ENCODE results near the gene NKX2-2. TPM values are rescaled to one million over a fixed set of nuclear protein-coding genes. Genes with fewer than 3 reads are reported as not detected.

NKX2-2 gene
- not detected in 2 replicates for total RNA-seq (2022)
- percentile 14 among the genes with signal in this experiment for Bru-seq, nascent RNA
- BruChase-seq, experiment 1, labeled RNA remaining after a 2-hour chase, result percentile 15 among the genes with signal in this experiment
- BruChase-seq, experiment 2, labeled RNA remaining after a 6-hour chase, result percentile 16 among the genes with signal in this experiment
- long read RNA-seq, result 0 reads

DNA sequence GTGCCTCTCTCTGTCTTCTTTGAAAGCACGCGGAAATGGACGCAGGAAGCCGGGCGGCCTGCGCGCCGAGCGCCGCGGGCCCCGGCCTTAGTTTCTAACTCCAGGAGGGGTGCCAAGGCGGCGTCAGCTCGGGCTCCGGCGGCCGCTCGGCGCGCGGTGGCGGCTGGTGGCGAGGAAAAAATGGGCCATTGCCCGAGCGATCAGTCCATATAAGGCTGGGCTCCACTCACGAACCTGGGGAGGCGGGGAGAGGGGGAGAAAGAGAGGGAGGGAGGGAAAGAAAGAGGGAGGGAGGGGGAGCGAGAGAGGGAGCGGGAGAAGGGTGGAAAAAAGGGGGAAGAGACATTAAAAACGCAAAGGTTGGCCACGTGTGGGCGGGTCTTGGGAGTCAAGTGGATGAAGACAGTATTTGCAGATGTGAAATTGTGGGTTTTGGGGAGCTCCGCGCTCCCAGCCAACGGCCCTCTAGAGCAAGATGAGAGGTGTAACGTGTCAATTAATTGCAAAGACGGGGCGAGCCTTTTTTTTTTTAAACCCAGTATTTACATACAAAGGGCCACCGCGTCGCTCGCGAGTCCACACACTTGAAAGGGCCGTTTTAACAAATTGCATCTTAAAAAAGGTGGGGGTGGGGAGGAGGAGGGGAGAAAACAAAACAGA, at the start of gene NKX2-2:
Gene NKX2-2, minus strand, starts transcription at position 184 of the 660 bp plus-strand sequence. CDS start 395 bp downstream, outside the sequence.
- no peak within 1 kb of the TSS for H3K27ac Mint-ChIP-seq (ENCODE audit: unreplicated experiment)

DNA sequence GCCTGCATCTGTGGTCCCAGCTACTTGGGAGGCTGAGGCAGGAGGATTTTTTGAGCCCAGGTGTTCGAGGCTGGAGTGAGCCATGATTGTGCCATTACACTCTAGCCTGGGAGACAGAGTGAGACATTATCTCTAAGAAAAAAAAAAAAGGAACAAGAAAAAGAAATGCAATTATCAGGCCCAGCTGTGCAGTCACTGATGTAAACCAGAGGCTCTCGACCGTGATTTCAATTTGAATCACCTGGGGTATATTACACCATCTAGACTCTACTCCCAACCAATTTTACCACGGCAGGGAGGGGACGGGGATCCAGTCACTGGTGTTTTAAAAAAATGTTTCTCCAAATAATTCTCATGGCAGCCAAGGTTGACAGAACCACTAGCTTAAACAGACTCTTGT, 48.8 kb upstream of the NKX2-2 start:
- H3K4me1 Mint-ChIP-seq (ENCODE audit: low read depth, unreplicated experiment), result no peaks in the 10 kb centered on the region
- H3K27me3 ChIP-seq (replicated peaks; ENCODE audit: control insufficient read depth, insufficient read depth, low read length), result no peaks in the 10 kb centered on the region; the same call in 1 of the 2 replicates
- ChIA-PET CTCF (no interaction called here), POLR2A (no interaction called here)
- H3K9me3 ChIP-seq, result no peaks in the 10 kb centered on the region
- no peaks in the 10 kb centered on the region for H3K36me3 Mint-ChIP-seq (ENCODE audit: insufficient read depth, unreplicated experiment)
- H3K4me3 Mint-ChIP-seq (ENCODE audit: unreplicated experiment), result no peak overlapping the region
- no peaks in the 10 kb centered on the region for H3K9me3 Mint-ChIP-seq (ENCODE audit: unreplicated experiment)
- intact Hi-C loops (cut with micrococcal nuclease; ENCODE audit: unreplicated experiment), result no loop called here
- peaks cover 27% of the 10 kb centered on the region for H3K27me3 Mint-ChIP-seq (ENCODE audit: insufficient read depth, unreplicated experiment)
- H3K27ac Mint-ChIP-seq (ENCODE audit: unreplicated experiment), result no peak overlapping the region
- H3K4me3 ChIP-seq (ENCODE audit: low read depth, low read length), result no peak overlapping the region
- H3K36me3 ChIP-seq (ENCODE audit: control insufficient read depth, insufficient read depth, low read length), result no peaks in the 10 kb centered on the region
- BruUV-seq (replicated peaks), result no TSS peak
- H3K4me1 ChIP-seq, result no peaks in the 10 kb centered on the region
- TF ChIP-seq, protein P1, sequence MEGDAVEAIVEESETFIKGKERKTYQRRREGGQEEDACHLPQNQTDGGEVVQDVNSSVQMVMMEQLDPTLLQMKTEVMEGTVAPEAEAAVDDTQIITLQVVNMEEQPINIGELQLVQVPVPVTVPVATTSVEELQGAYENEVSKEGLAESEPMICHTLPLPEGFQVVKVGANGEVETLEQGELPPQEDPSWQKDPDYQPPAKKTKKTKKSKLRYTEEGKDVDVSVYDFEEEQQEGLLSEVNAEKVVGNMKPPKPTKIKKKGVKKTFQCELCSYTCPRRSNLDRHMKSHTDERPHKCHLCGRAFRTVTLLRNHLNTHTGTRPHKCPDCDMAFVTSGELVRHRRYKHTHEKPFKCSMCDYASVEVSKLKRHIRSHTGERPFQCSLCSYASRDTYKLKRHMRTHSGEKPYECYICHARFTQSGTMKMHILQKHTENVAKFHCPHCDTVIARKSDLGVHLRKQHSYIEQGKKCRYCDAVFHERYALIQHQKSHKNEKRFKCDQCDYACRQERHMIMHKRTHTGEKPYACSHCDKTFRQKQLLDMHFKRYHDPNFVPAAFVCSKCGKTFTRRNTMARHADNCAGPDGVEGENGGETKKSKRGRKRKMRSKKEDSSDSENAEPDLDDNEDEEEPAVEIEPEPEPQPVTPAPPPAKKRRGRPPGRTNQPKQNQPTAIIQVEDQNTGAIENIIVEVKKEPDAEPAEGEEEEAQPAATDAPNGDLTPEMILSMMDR (IDR thresholded peaks at IDR 0.05; ENCODE audit: insufficient read depth in 1 of 2, low read depth in 1 of 2, low read length in 1 of 2, severe bottlenecking in 1 of 2, unreplicated experiment in 1 of 2), result no peak
- no peak for DNase-seq

More for the DNA sequence above, at the start of gene NKX2-2:
- BruUV-seq (replicated peaks), result no TSS peak
- Histone ChIP-seq H3K27me3 (replicated peaks; ENCODE audit: control insufficient read depth, insufficient read depth, low read length) (no peaks in the 10 kb centered on the region; the same call in 1 of the 2 replicates), H3K4me1 (no peaks in the 10 kb centered on the region), H3K9me3 (no peaks in the 10 kb centered on the region; the same call in 1 of the 2 replicates), H3K36me3 (ENCODE audit: control insufficient read depth, insufficient read depth, low read length) (no peaks in the 10 kb centered on the region), H3K4me3 (ENCODE audit: low read depth, low read length) (peak within 1 kb of the TSS; percentile 22)
- H3K36me3 Mint-ChIP-seq (ENCODE audit: insufficient read depth, unreplicated experiment), result no peaks in the 10 kb centered on the region
- no peaks in the 10 kb centered on the region for H3K4me1 Mint-ChIP-seq (ENCODE audit: low read depth, unreplicated experiment)
- no peak for DNase-seq
- TF ChIP-seq, protein P1 (IDR thresholded peaks at IDR 0.05; ENCODE audit: insufficient read depth in 1 of 2, low read depth in 1 of 2, low read length in 1 of 2, severe bottlenecking in 1 of 2, unreplicated experiment in 1 of 2), result no peak
- POLR2A ChIA-PET, result no interaction called here
- H3K9me3 Mint-ChIP-seq (ENCODE audit: unreplicated experiment), result no peaks in the 10 kb centered on the region
- CTCF ChIA-PET, result no interaction called here
- H3K27me3 Mint-ChIP-seq (ENCODE audit: insufficient read depth, unreplicated experiment), result peaks cover 17% of the 10 kb centered on the region
- H3K4me3 Mint-ChIP-seq (ENCODE audit: unreplicated experiment), result peak within 1 kb of the TSS; percentile 58
- intact Hi-C loops (cut with micrococcal nuclease; ENCODE audit: unreplicated experiment), result no loop called here

DNA sequence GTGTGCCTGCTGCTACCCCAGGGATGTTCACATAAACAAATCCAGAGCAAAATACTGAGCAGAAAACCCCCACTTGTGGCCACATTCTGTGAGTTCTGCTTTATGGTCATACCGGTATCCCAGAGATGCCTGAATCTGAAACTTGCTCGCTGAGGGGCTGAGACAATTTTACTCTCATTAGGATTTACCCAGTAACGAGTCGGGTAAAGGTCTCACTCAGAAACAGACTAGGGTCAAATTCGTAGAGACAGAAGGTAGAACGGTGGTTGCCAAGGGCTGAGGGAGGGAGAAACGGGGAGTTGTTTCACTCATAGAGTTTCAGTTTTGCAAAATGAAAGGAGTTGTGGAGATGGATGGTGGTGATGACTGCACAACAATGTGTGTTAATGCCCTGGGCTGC, 45.4 kb upstream of the NKX2-2 start:
- intact Hi-C loops (cut with micrococcal nuclease; ENCODE audit: unreplicated experiment), result no loop called here
- CTCF ChIA-PET, result no interaction called here
- Histone ChIP-seq H3K36me3 (ENCODE audit: control insufficient read depth, insufficient read depth, low read length) (no peaks in the 10 kb centered on the region), H3K4me1 (no peaks in the 10 kb centered on the region), H3K27me3 (replicated peaks; ENCODE audit: control insufficient read depth, insufficient read depth, low read length) (no peaks in the 10 kb centered on the region; the same call in none of the 2 replicates), H3K4me3 (ENCODE audit: low read depth, low read length) (no peak overlapping the region), H3K9me3 (no peaks in the 10 kb centered on the region)
- Mint-ChIP-seq H3K27me3 (ENCODE audit: insufficient read depth, unreplicated experiment) (peaks cover 32% of the 10 kb centered on the region), H3K36me3 (ENCODE audit: insufficient read depth, unreplicated experiment) (no peaks in the 10 kb centered on the region), H3K9me3 (ENCODE audit: unreplicated experiment) (no peaks in the 10 kb centered on the region), H3K4me1 (ENCODE audit: low read depth, unreplicated experiment) (no peaks in the 10 kb centered on the region), H3K4me3 (ENCODE audit: unreplicated experiment) (no peak overlapping the region), H3K27ac (ENCODE audit: unreplicated experiment) (no peak overlapping the region)
- BruUV-seq (replicated peaks), result no TSS peak
- DNase-seq, result no peak
- POLR2A ChIA-PET, result no interaction called here
- TF ChIP-seq, protein P1 (IDR thresholded peaks at IDR 0.05; ENCODE audit: insufficient read depth in 1 of 2, low read depth in 1 of 2, low read length in 1 of 2, severe bottlenecking in 1 of 2, unreplicated experiment in 1 of 2), result no peak
